GM18517 (cell line): ENCODE results near the gene HOXB5.

Experiments used
- ATAC-seq: cut with Tn5 transposase; IDR thresholded peaks from one replicate; pipeline ENCODE4 v1.9.1; 2021; ENCODE audit warnings: mild to moderate bottlenecking, moderate library complexity; ENCODE audit not compliant: unreplicated experiment

Gene HOXB5

DNA sequence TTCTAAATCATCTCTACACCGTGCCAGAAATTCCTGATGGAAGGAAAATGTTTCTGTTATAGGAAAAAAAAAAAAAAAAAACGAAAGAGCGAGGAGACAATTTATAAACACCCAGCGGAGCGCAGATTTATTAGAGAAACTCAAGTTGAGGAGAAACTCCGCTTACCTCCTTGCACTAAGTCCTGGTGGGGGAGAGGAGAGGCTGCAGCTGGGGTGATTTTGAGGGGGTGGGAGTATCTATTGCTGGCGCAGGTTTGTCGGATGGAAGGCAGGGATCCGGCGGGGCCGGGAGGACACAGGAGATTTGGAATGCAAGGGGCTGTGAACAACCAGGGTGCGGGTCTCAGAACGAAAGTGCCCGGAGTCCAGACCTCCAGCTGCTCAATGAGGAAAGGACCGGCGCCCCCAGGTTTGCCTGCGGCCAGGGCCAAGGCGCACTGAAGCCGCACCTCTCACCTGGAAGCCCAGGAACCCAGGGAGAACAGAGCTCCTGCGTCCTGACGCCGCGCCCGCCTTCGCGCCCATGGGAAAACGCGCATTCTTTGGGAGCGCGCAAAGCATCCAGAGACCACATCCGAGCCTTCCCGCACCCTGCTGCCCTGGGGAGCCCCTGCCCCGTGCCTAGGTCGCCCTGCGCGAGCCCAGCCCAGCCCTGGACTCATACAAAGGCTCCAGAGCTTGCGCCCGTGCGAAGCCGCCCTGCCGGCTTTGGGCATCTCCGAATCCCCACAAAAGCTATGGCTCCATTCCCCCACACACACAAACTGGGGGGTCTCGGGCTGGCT lies 24.1 kb upstream of the HOXB5 start:
- ATAC-seq = no peak

GRCh38 chr17:48616717-48617470 lies 23.3 kb upstream of the HOXB5 start:
- ATAC-seq = no peak

- ATAC-seq = no peak
Measured at GRCh38 chr17:48615963-48616716, 22.6 kb upstream of the HOXB5 start.

- ATAC-seq = no peak
Measured at GRCh38 chr17:48615047-48615962, 21.7 kb upstream of the HOXB5 start, which contains the start of gene HOXB8. HOXB8 (minus strand) TSS chr17:48615292; CDS start chr17:48614704, 588 bp downstream.

DNA sequence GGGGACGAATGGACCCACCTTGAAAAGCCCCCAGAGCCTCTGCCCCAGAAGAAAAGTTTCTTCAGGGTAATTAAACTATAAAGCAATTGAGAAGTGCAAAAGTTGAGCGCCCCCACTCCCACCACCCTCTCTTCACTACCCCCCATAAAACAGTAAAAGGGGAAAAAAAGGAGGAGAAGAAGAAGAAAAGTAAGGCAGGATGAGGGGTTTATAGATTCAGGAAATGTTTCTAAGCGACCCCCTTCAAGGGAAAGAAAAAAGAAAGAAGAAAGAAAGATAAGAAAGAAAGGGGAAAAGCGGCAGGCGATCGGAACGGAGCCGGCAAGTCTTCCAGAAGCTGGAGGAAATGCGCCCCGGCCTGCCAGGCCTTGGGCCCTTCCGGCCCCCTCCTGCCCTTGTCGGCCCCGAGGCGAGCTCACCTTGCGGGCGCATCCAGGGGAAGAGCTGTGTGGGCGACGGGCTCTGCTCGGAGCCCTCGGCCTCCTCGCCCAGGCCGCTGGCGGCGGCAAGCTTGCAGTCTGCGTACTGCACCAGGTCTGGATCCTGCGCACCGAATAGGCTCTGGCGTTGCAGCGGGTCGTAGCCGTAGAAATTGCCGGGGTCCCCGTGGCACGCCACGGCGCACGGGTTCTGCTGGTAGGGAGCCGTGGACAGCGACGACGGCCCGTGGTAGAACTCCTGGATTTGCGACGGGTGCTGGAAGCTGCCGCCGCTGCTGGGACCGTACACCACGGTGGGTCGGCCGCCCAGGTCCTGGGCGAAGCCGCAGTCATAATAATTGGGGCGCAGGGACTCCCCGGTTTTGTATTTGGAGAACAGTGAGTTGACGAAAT lies 20.5 kb upstream of the HOXB5 start:
- no peak for ATAC-seq

- no peak for ATAC-seq
Measured at GRCh38 chr17:48612854-48613691, 19.5 kb upstream of the HOXB5 start.

DNA sequence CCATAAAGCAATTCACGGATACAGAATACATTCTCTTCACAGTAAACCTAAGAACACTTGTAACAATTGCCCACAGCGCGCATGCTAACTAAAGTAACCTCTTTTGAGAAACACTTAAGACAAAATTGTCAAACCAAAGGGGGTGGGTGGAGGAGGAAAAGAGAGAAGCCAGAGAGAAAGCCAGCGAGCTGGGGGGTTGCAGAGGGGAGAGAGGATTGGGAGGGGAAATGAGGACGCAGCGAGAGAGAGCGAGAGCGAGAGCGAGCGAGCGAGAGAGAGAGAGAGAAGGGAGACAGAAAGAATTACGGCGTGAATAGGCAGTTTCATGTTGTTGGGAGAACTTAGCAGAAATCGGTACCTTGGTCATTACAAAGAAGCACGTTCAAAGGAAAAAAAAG lies 18.9 kb upstream of the HOXB5 start:
- ATAC-seq = no peak

GRCh38 chr17:48611681-48612455 lies 18.3 kb upstream of the HOXB5 start:
- no peak for ATAC-seq

- no peak for ATAC-seq
Measured at GRCh38 chr17:48611213-48611612, 17.6 kb upstream of the HOXB5 start.

GRCh38 chr17:48610282-48611211 lies 17.0 kb upstream of the HOXB5 start, which contains the start of gene HOXB7:
HOXB7 (minus strand) TSS chr17:48611017; CDS start chr17:48610918, 99 bp downstream.
- ATAC-seq = no peak

DNA sequence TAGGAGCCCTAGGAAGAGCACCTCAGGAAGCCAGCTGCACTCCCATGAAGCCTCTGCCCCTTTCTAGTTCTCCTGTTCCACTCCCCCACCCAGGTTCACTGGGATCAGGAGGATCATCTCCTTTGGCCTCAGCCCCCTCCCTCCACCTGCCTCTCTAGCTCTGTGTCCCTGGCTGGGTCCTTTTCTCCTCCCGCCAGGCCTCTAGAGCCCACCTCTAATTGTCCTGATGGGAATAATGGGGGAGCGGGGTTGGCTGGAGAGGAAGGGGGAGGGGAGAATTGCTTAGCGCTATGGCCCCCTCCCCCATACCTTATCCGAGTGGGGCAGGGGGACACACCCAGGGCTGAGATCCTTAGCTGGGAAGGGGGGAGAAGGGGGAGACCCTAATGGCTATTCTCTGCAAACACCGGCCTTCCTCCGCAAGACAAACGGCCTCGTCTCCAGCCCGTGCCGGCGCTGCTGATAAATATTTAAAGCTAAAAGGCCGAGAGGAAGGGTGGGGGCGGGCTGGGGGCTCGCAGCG lies 16.2 kb upstream of the HOXB5 start:
- no peak for ATAC-seq

- ATAC-seq = no peak
Measured at GRCh38 chr17:48609033-48609432, 15.5 kb upstream of the HOXB5 start.

DNA sequence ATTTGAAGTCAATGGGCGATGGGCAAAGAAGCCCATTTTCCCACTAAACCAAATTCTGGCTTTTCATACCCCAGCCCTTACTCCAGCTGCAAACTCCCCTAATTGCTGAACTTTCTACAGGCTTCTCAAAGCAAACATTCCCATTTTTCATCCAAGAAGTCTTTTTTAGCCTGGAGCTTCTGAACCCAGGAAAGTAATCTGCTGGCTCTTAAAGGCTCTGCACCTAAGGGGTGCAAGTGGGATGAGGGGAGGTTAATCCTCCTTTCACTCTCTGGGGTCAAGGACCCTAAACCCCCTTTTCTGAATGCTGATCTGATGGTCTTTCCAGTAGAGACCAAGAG lies 14.9 kb upstream of the HOXB5 start:
- no peak for ATAC-seq

DNA sequence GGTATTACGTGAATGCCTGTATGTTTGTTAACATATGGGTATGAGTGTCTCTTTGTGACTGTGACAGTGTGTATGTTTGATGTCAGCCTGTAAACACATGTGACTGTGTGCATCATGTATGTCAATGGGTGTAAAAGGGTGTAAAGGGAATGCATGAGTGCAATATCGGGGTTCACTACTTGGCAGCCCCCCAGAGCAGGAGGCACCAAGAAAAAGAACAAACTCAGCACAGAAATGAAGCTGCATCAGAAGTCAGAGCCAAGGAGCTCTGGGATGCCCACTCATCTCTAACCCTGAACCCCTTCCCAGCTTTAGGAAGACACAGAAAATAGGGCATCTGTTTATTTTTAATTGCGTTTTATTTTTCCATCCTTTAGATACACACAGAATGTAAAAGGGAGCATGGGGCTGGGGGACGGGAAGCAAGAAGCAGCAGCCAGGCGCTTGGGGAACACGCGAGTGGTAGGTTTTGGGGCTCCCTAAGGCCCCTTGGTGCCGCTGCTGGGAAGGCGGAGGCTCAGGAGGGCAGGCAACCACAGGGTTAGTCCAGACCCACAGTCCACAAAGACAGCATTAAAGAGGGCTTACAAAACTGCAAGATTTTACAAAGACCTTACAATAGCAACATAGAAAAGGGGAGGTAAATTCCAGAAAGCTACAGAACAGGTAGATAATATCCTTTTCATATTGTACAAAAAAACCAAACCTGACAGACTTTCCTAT lies 13.5 kb upstream of the HOXB5 start:
- ATAC-seq = no peak

- ATAC-seq = no peak
Measured at GRCh38 chr17:48605991-48606891, 12.7 kb upstream of the HOXB5 start.
